ENCODE results near the gene PSPN.
"Not testable (repeated sequence)": the region's sequence is repeated elsewhere in the genome, so short reads cannot be mapped to it uniquely, and the experiment has no call there.

Gene PSPN

GRCh38 chr19:6402837-6403608 lies 27.3 kb upstream of the PSPN start:
- DNase-seq = no peak

GRCh38 chr19:6402058-6402457 lies 26.3 kb upstream of the PSPN start:
- DNase-seq = no peak

GRCh38 chr19:6400062-6400944 lies 24.6 kb upstream of the PSPN start:
- not testable (repeated sequence) for DNase-seq

- no peak for DNase-seq
These were observed 20.6 kb upstream of the PSPN start for GRCh38 chr19:6396305-6396704.

- DNase-seq = no peak
These were observed 19.1 kb upstream of the PSPN start for GRCh38 chr19:6394831-6395230.

GRCh38 chr19:6393983-6394412 lies 18.3 kb upstream of the PSPN start:
- DNase-seq = no peak

- peak; percentile 97 for DNase-seq
These were observed 17.6 kb upstream of the PSPN start, which contains the start of gene GTF2F1 for GRCh38 chr19:6393074-6393982. GTF2F1 (minus strand) TSS chr19:6393164; CDS start chr19:6392995, 169 bp downstream.

- DNase-seq = no peak
These were observed 16.7 kb upstream of the PSPN start for GRCh38 chr19:6392221-6393073.

- no peak for DNase-seq
These were observed 11.6 kb upstream of the PSPN start for GRCh38 chr19:6387372-6387771.

GRCh38 chr19:6384381-6384780 lies 8.6 kb upstream of the PSPN start:
- no peak for DNase-seq

- DNase-seq = no peak
These were observed 7.5 kb upstream of the PSPN start for GRCh38 chr19:6383188-6383587.

GRCh38 chr19:6381030-6381750 lies 5.5 kb upstream of the PSPN start:
- peak; percentile 31 for DNase-seq

- no peak for DNase-seq
These were observed 4.0 kb upstream of the PSPN start for GRCh38 chr19:6379744-6380143.

GRCh38 chr19:6378486-6378885 lies 2.8 kb upstream of the PSPN start:
- DNase-seq = no peak

- no peak for DNase-seq
These were observed 2.3 kb upstream of the PSPN start for GRCh38 chr19:6378041-6378440.

GRCh38 chr19:6376512-6377190 lies 918 bp upstream of the PSPN start:
- DNase-seq = no peak

GRCh38 chr19:6374711-6375410 lies 872 bp downstream of the PSPN start:
- DNase-seq = no peak

- no peak for DNase-seq
These were observed 1.5 kb downstream of the PSPN start for GRCh38 chr19:6374161-6374709.

GRCh38 chr19:6373813-6374108 lies 2.0 kb downstream of the PSPN start:
- no peak for DNase-seq
